PC-3 (cell line): ENCODE measurements around the gene TAS2R42. TPM values are rescaled to one million over a fixed set of nuclear protein-coding genes. Genes with fewer than 3 reads are reported as not detected.

Experiments used
- total RNA-seq: library from RNA; depleted of rRNA; stranded (reverse); fragments of >200 nt; gene quantifications from 2 replicates; pipeline ENCODE4 v1.2.3, GENCODE V29; 2014; rRNA removed

The TAS2R42 gene
- total RNA-seq, 1 experiment from 2014 or later, result not detected

Other genes starting within 250 kb of the TAS2R42 start
- 1.6 and 1.8 TPM in 2 replicates for gene TAS2R14, start 247.7 kb downstream of the TAS2R42 start, total RNA-seq
- gene TAS2R50, start 200.0 kb downstream of the TAS2R42 start, total RNA-seq, result 0.29 and 1.5 TPM in 2 replicates
- gene TAS2R20, start 188.6 kb downstream of the TAS2R42 start, total RNA-seq, result 0.11 and 0.46 TPM in 2 replicates
- not detected in 2 replicates for gene TAS2R19, start 164.3 kb downstream of the TAS2R42 start, total RNA-seq
- 0.55 and 0.75 TPM in 2 replicates for gene TAS2R31, start 155.5 kb downstream of the TAS2R42 start, total RNA-seq
- gene TAS2R46, start 124.6 kb downstream of the TAS2R42 start, total RNA-seq, result 0.36 and 1.5 TPM in 2 replicates
- gene TAS2R43, start 94.6 kb downstream of the TAS2R42 start, total RNA-seq, result not detected in 2 replicates
- gene TAS2R30, start 52.3 kb downstream of the TAS2R42 start, total RNA-seq, result 0.66 and 2.0 TPM in 2 replicates
- 9.4 and 9.7 TPM in 2 replicates for gene SMIM10L1, start 15.7 kb downstream of the TAS2R42 start, total RNA-seq
- not detected in 2 replicates for gene PRB3, start 82.8 kb upstream of the TAS2R42 start, total RNA-seq
- not detected in 2 replicates for gene PRB4, start 123.5 kb upstream of the TAS2R42 start, total RNA-seq
- gene PRB2, start 208.6 kb upstream of the TAS2R42 start, total RNA-seq, result not detected in 2 replicates